Ammon's horn (tissue), 1 donor: ENCODE measurements around the gene MAGEB1.

Experiments used
- DNase-seq: peaks from one replicate; pipeline ENCODE4 v3.0.0-alpha.2; 2016; ENCODE audit warnings: low spot score

Gene MAGEB1

DNA sequence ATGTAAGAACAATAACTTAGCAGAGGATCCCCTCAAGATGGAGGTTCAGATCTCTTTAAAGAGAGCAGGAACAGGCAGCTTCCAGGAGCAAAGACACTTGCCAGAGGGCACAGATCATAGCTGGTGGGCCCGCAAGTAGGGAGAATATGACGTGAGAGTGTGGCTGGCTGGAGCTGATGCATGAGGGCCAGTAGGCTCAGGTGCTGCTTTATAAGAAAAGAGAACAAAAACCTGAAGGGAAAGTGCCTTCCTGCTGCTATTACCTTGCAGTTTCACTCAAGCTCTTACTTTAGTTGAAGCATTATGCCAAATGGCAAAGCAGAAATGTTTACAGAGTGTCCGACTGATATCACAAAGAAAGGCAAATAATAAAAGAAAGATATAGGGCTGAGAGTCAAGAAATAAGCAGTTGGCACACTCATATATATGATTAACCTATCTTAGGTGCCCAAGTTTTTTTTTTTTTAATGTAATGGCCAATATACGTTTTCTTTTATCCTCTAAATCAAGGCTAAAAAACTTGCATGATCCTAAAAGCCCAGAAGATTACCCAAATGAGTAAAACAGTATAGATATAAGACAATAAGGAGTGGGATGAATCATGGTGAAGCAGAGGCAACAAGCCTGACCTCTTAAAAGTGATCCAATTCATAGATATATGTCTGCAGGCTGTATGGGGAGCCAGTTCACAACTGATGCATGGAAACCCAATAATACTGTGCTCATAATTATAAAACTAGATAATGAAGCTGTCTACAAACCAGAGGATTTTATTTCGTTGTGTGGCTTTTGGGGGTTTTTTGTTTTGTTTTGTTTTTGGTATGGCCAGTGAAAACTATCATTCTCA lies 49.7 kb downstream of the MAGEB1 start:
- no peak for DNase-seq

DNA sequence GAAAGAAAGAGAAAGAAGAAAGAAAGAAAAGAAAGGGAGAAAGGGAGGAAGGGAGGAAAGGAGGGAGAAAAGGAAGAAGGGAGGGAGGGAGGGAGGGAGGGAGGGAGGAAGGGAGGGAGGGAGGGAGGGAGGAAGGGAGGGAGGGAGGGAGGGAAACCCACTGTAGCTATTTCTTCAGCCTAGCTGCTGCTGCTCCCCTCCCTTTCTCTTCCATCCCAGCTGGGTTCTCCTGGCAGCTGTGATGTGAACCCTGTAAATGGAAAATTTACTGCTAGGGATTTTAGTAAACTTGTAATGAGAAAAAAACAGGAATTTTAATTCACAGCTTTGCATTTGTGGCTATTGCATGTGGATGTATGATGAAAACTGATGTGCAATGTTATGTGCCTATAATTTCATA lies 54.3 kb downstream of the MAGEB1 start:
- no peak for DNase-seq
